Uterus (tissue), 4 donors: ENCODE results near the gene NR3C2. TPM values are rescaled to one million over a fixed set of nuclear protein-coding genes. Genes with fewer than 3 reads are reported as not detected.

Experiments
- DNase-seq, 2 donors: peaks; one replicate each; pipeline ENCODE4 v3.0.0-alpha.2; 2019 to 2020
- H3K27ac ChIP-seq, 2 donors: fragments of 200-600 bp; sonication (generic); 1 replicate in 1 of 2; 2 replicates in 1 of 2; pipeline ENCODE4 v1.5.1; 2016 to 2018
- H3K27me3 ChIP-seq, 2 donors: fragments of 200-600 bp; sonication (generic); one replicate each; pipeline ENCODE4 v1.5.1; 2018 to 2019; ENCODE audit warnings: control low read depth in 1 of 2
- H3K36me3 ChIP-seq, 2 donors: fragments of 200-600 bp; sonication (generic); one replicate each; pipeline ENCODE4 v1.5.1; 2019; ENCODE audit warnings: control low read depth in 1 of 2
- H3K4me1 ChIP-seq, 2 donors: fragments of 200-600 bp; sonication (generic); one replicate each; pipeline ENCODE4 v1.5.1; 2018 to 2019; ENCODE audit warnings: control low read depth in 1 of 2
- H3K4me3 ChIP-seq, 2 donors: fragments of 200-600 bp; sonication (generic); 1 replicate in 1 of 2; 2 replicates in 1 of 2; pipeline ENCODE4 v1.5.1; 2018 to 2019; ENCODE audit warnings: mild to moderate bottlenecking in 1 of 2
- H3K9me3 ChIP-seq, 2 donors: fragments of 200-600 bp; sonication (generic); one replicate each; pipeline ENCODE4 v1.5.1; 2019; ENCODE audit warnings: control low read depth in 1 of 2
- CTCF ChIP-seq, 4 experiments: fragments of 200-600 bp in 2 of 4; fragments of 450-650 bp in 2 of 4; sonication (generic) in 2 of 4; IDR thresholded peaks; one replicate each; pipeline ENCODE4 v1.5.1; 2016 to 2019; ENCODE audit warnings: antibody characterized with exemption in 4 of 4, mild to moderate bottlenecking in 2 of 4, moderate library complexity in 1 of 4
- POLR2A ChIP-seq, 2 donors: fragments of 450-650 bp; IDR thresholded peaks; one replicate each; pipeline ENCODE4 v1.6.1; 2016; ENCODE audit warnings: antibody characterized with exemption in 2 of 2, mild to moderate bottlenecking in 1 of 2, moderate library complexity in 1 of 2
- intact Hi-C: fragments of 100-400 bp; cut with DNase I; formaldehyde crosslinking; loops from one replicate; pipeline ENCODE4 v1.15.1; 2023; ENCODE audit warnings: low total_unique reads
- total RNA-seq, 4 donors: library from RNA; depleted of rRNA in 3 of 4; stranded (reverse); fragments of >200 nt in 3 of 4; gene quantifications; one replicate each; pipeline versions ENCODE4 v1.1.0 to v1.2.4, GENCODE V29; 2014 to 2023
- donor health status: DM: yes; HTN: yes; CAD: no.

Gene NR3C2
- total RNA-seq, 4 donors from 2014 or later = 10.0 to 46.7 (median 12.5) TPM

GRCh38 chr4:148152868-148153625 is 289.2 kb downstream of the NR3C2 start:
- no peaks in the 10 kb centered on the region for H3K9me3 ChIP-seq
- H3K27ac ChIP-seq = no peak overlapping the region
- no peaks in the 10 kb centered on the region for H3K4me1 ChIP-seq
- DNase-seq = no peak
- intact Hi-C loops = no loop called here
- H3K4me3 ChIP-seq = no peak overlapping the region
- H3K27me3 ChIP-seq = no peaks in the 10 kb centered on the region
- no peak for TF ChIP-seq POLR2A (IDR thresholded peaks at IDR 0.05)
- TF ChIP-seq CTCF (IDR thresholded peaks at IDR 0.05) = no peak
- no peaks in the 10 kb centered on the region for H3K36me3 ChIP-seq

DNA sequence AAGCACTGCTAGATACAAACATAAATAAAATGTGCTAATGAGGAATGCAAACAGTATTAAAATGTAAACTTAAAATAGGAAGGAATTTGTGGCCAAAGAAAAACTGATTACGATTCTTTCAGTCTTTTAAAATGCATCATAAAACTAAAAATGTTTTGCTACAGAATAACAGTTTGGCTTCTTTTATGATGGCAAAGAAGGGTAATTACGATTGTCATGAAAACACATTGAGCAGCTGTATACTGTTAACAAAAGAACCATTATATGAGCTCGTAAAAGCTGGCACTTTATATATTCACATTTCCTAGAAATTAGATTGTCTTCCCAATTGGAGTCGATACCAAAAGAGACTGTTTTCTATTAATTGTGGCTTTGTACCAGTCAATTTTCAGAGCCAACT is 290.4 kb downstream of the NR3C2 start:
- H3K4me3 ChIP-seq = no peak overlapping the region
- intact Hi-C loops = no loop called here
- TF ChIP-seq POLR2A (IDR thresholded peaks at IDR 0.05) (no peak), CTCF (IDR thresholded peaks at IDR 0.05) (no peak)

GRCh38 chr4:148145475-148145874 is 296.7 kb downstream of the NR3C2 start:
- no peak for DNase-seq
- H3K36me3 ChIP-seq = no peaks in the 10 kb centered on the region
- no peaks in the 10 kb centered on the region for H3K9me3 ChIP-seq
- H3K27me3 ChIP-seq = no peaks in the 10 kb centered on the region
- intact Hi-C loops = no loop called here
- H3K4me3 ChIP-seq = no peak overlapping the region
- H3K27ac ChIP-seq = no peak overlapping the region
- no peaks in the 10 kb centered on the region for H3K4me1 ChIP-seq
- no peak for TF ChIP-seq POLR2A (IDR thresholded peaks at IDR 0.05)
- no peak for TF ChIP-seq CTCF (IDR thresholded peaks at IDR 0.05)

More for the DNA sequence above, 290.4 kb downstream of the NR3C2 start:
- Histone ChIP-seq H3K27ac (no peak overlapping the region), H3K36me3 (no peaks in the 10 kb centered on the region), H3K4me1 (no peaks in the 10 kb centered on the region), H3K27me3 (no peaks in the 10 kb centered on the region), H3K9me3 (no peaks in the 10 kb centered on the region)
- DNase-seq = no peak

DNA sequence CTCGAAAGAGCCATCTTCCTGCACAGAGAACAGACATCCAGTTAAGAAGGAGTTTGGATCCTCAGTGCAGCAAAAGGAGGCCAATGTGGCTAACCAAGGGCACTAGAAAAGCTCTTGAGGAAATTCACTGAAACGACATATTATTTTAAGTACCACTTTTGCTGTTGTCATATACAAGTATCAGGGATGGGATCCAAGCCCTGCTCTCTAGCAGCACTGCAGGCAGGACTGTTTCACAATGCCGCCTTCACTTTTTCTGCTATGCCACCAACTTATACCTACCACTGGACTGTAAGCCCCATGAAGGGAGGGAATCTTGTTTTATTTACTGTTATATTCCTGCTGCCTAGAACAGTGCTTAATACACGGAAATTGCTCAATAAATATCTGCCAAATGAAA is 299.0 kb downstream of the NR3C2 start:
- H3K36me3 ChIP-seq = no peaks in the 10 kb centered on the region
- no peaks in the 10 kb centered on the region for H3K9me3 ChIP-seq
- no peak for DNase-seq
- no peak overlapping the region for H3K4me3 ChIP-seq
- H3K4me1 ChIP-seq = no peaks in the 10 kb centered on the region
- intact Hi-C loops = no loop called here
- no peaks in the 10 kb centered on the region for H3K27me3 ChIP-seq
- H3K27ac ChIP-seq = no peak overlapping the region
- TF ChIP-seq POLR2A (IDR thresholded peaks at IDR 0.05) (no peak), CTCF (IDR thresholded peaks at IDR 0.05) (no peak)

GRCh38 chr4:148141501-148141900 is 300.7 kb downstream of the NR3C2 start:
- H3K27me3 ChIP-seq = no peaks in the 10 kb centered on the region
- intact Hi-C loops = no loop called here
- H3K4me3 ChIP-seq = no peak overlapping the region
- DNase-seq = no peak
- TF ChIP-seq CTCF (IDR thresholded peaks at IDR 0.05) = no peak
- TF ChIP-seq POLR2A (IDR thresholded peaks at IDR 0.05) = no peak
- no peaks in the 10 kb centered on the region for H3K36me3 ChIP-seq
- H3K4me1 ChIP-seq = no peaks in the 10 kb centered on the region
- no peaks in the 10 kb centered on the region for H3K9me3 ChIP-seq
- H3K27ac ChIP-seq = no peak overlapping the region
